Left kidney (tissue), 2 donors: ENCODE data around the gene SNX15. TPM values are rescaled to one million over a fixed set of nuclear protein-coding genes. Genes with fewer than 3 reads are reported as not detected.

Source experiments
- DNase-seq: peaks from one replicate; pipeline ENCODE4 v3.0.0-alpha.2; 2013
- polyA plus RNA-seq: library from polyadenylated mRNA; unstranded; fragments of 120-200 nt; gene quantifications from one replicate; pipeline ENCODE4 v1.2.1, GENCODE V29; 2013; ENCODE audit not compliant: insufficient read length

Gene SNX15
- polyA plus RNA-seq, 1 donor = 22.3 TPM

- DNase-seq = no peak
Observed at GRCh38 chr11:65053827-65054508, 26.7 kb downstream of the SNX15 start.

GRCh38 chr11:65055538-65055937 lies 28.3 kb downstream of the SNX15 start:
- no peak for DNase-seq

GRCh38 chr11:65056999-65057398 lies 29.8 kb downstream of the SNX15 start:
- DNase-seq = no peak

- DNase-seq = no peak
Observed at GRCh38 chr11:65057526-65057925, 30.3 kb downstream of the SNX15 start.

- no peak for DNase-seq
Observed at GRCh38 chr11:65058012-65058411, 30.8 kb downstream of the SNX15 start.

- DNase-seq = no peak
Observed at GRCh38 chr11:65058419-65059054, 31.3 kb downstream of the SNX15 start, which contains the start of gene NAALADL1. NAALADL1 (minus strand) TSS chr11:65058553; CDS start chr11:65058521, 32 bp downstream.

GRCh38 chr11:65059523-65059922 lies 32.3 kb downstream of the SNX15 start:
- no peak for DNase-seq

GRCh38 chr11:65059959-65060824 lies 33.0 kb downstream of the SNX15 start:
- DNase-seq = no peak

- DNase-seq = no peak
Observed at GRCh38 chr11:65060913-65061408, 33.7 kb downstream of the SNX15 start.

GRCh38 chr11:65063532-65063931 lies 36.3 kb downstream of the SNX15 start:
- DNase-seq = no peak

- DNase-seq = no peak
Observed at GRCh38 chr11:65064847-65065240, 37.6 kb downstream of the SNX15 start.

GRCh38 chr11:65065851-65066250 lies 38.6 kb downstream of the SNX15 start:
- no peak for DNase-seq

GRCh38 chr11:65066315-65066714 lies 39.1 kb downstream of the SNX15 start:
- DNase-seq = no peak

- DNase-seq = no peak
Observed at GRCh38 chr11:65066805-65067291, 39.6 kb downstream of the SNX15 start.

GRCh38 chr11:65067446-65067845 lies 40.2 kb downstream of the SNX15 start:
- no peak for DNase-seq

GRCh38 chr11:65069217-65069616 lies 42.0 kb downstream of the SNX15 start:
- DNase-seq = no peak

- no peak for DNase-seq
Observed at GRCh38 chr11:65071907-65072630, 44.8 kb downstream of the SNX15 start.

- no peak for DNase-seq
Observed at GRCh38 chr11:65072631-65072966, 45.4 kb downstream of the SNX15 start.

- no peak for DNase-seq
Observed at GRCh38 chr11:65077451-65077850, 50.2 kb downstream of the SNX15 start.

- no peak for DNase-seq
Observed at GRCh38 chr11:65078151-65078550, 50.9 kb downstream of the SNX15 start.

- no peak for DNase-seq
Observed at GRCh38 chr11:65078786-65079342, 51.6 kb downstream of the SNX15 start.
